Activated T-helper 2 cell treated with anti-CD3 and anti-CD28 coated beads, Interferon-gamma antibody, Interleukin-2, Interleukin-4, amounts not matched to agents 10 μg/mL and 5 μg/mL and 100 μg/mL, durations not matched to agents 14 hours and 24 hours and 36 hours (primary cell): Measurements from ENCODE around the gene FAM118A. TPM values are rescaled to one million over a fixed set of nuclear protein-coding genes. Genes with fewer than 3 reads are reported as not detected.
"Not testable (repeated sequence)": the region's sequence is repeated elsewhere in the genome, so short reads cannot be mapped to it uniquely, and the experiment has no call there.

ENCODE experiments used
- DNase-seq: peaks from one replicate; pipeline ENCODE4 v3.0.0; 2021; ENCODE audit warnings: low spot score
- H3K27ac Mint-ChIP-seq: one replicate; pipeline ENCODE4 v1.8.0; 2021; ENCODE audit warnings: mixed read lengths
- H3K27me3 Mint-ChIP-seq: one replicate; pipeline ENCODE4 v1.8.0; 2021; ENCODE audit warnings: low read depth, mixed read lengths
- H3K36me3 Mint-ChIP-seq: one replicate; pipeline ENCODE4 v1.8.0; 2021; ENCODE audit warnings: low read depth, mixed read lengths
- H3K4me1 Mint-ChIP-seq: one replicate; pipeline ENCODE4 v1.8.0; 2021; ENCODE audit warnings: low read depth, mixed read lengths
- H3K4me3 Mint-ChIP-seq: one replicate; pipeline ENCODE4 v1.8.0; 2021; ENCODE audit warnings: low read depth, mild to moderate bottlenecking, moderate library complexity, mixed read lengths
- H3K9me3 Mint-ChIP-seq: one replicate; pipeline ENCODE4 v1.8.0; 2021; ENCODE audit warnings: mixed read lengths
- intact Hi-C: fragments of 100-400 bp; cut with micrococcal nuclease; formaldehyde crosslinking; loops from one replicate; pipeline ENCODE4 v1.15.1; 2023
- total RNA-seq: library from RNA; stranded (reverse); gene quantifications from 2 replicates; pipeline ENCODE4 v1.2.3, GENCODE V29; 2022

FAM118A gene
- total RNA-seq: 30.7 and 37.5 TPM in 2 replicates

DNA sequence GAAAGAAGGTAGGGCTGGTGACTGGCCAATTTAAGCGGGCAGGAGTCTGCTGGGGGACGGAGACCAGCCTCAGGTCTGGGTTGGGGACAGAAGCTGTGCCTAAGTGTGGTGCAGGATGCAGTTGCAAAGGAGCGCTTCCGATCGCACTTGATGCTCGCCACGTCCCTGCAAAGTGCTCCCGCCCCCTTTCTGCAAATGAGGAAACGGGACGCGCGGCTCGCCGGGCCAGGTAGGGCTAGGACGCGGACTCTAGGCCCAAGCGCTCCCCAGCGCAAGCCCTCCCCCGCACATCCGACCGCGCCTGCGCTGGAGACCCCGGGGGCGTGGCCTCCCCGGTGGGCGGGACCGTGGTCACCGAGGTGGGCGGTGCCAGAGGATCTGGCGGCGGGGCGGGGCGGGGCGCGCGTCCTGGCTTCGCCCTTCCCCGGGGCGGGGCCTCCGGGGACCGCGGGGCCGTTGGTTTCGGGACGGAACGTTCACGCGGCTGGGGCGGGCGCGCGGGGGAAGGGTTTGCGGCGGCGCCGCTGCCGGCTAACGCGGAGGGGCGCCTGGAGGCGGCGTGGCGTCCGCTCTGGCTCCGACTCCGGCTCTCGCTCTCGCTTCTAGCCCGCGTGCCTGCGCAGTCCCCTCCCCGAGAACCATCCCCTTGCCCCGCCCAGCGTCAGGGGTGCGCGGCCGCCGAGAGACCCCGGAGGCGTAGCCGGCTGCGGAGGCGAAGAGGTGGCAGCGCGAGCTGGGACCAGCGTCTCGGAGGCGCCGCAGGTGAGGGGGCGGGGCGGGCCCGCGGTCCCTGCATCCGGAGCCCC, at the start of gene FAM118A:
Gene FAM118A (plus strand): TSS at position 513 of the 806 bp plus-strand sequence. CDS start 12,446 bp downstream, outside the sequence.
- H3K27ac Mint-ChIP-seq: peak within 1 kb of the TSS; percentile 92

DNA sequence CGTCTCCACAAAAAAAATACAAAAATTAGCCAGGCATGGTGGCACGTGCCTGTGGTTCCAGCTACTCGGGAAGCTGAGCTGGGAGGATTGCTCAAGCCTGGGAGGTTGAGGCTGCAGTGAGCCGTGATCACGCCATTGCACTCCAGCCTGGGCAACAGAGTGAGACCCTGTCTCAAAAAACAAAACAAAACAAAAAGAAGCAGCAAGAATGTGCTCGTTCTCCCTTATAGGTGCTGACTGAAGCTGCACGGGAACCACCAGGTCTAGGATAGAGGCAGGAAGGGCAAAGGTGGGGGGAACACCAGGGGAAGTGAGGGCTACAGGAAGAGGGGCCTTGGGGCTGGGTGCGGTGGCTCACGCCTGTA, 49.4 kb upstream of the FAM118A start:
- peaks cover 12% of the 10 kb centered on the region for H3K27me3 Mint-ChIP-seq
- DNase-seq, H3K9me3 Mint-ChIP-seq, H3K27ac Mint-ChIP-seq, H3K4me3 Mint-ChIP-seq, H3K4me1 Mint-ChIP-seq, H3K36me3 Mint-ChIP-seq: not testable (repeated sequence)
- intact Hi-C loops: loop anchor here (10.0 kb wide), 1 partner anchor 294 kb away; no protein-coding TSS in a partner anchor

More for the DNA sequence above, at the start of gene FAM118A:
- DNase-seq: peak; percentile 96
- intact Hi-C loops: loop anchor here (1.0 to 10.0 kb wide), 2 partner anchors 9 to 105 kb away; partner anchors contain the start of genes RIBC2 and SMC1B
- Mint-ChIP-seq H3K36me3 (peaks cover 29% of the 10 kb centered on the region), H3K4me3 (peak within 1 kb of the TSS; percentile 84), H3K9me3 (no peaks in the 10 kb centered on the region), H3K27me3 (no peaks in the 10 kb centered on the region), H3K4me1 (peaks cover 36% of the 10 kb centered on the region)

DNA sequence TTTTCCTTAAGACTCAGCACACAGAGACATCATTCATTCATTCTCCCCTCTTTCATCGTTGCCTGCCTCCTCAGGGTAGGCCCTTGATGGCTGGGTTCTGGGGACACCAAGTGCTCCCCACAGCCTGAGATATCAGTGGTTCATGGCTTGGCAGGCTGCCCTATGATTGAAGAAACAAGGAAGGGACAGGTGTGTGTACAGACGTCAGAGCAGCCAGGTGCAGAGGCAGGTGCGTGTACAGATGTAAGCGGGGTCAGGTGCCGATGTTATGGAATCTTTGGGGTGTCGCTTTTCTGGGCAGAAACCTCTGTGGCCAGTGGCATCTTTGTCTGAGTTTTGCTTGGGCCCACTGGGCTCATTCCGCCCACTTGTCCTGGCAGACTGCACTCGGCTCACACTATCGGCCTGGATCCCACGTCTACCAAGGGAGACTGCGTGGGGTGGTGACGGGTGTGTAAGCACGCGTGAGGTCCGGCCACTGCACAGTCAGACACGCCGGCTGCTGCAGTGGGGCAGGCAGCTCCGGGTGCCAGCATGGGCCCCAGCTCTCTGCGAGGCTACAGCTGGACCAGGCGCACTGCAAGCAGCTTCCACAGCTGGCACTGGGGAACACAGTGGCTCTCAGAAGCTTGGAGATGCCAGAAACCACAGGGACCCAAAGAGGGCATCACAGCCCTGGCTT, 48.2 kb upstream of the FAM118A start:
- no peak for DNase-seq
- intact Hi-C loops: loop anchor here (10.0 kb wide), 1 partner anchor 293 kb away; no protein-coding TSS in a partner anchor
- Mint-ChIP-seq H3K27ac (no peak overlapping the region), H3K9me3 (no peaks in the 10 kb centered on the region), H3K4me1 (no peaks in the 10 kb centered on the region), H3K36me3 (no peaks in the 10 kb centered on the region), H3K27me3 (peaks cover 17% of the 10 kb centered on the region), H3K4me3 (no peak overlapping the region)

DNA sequence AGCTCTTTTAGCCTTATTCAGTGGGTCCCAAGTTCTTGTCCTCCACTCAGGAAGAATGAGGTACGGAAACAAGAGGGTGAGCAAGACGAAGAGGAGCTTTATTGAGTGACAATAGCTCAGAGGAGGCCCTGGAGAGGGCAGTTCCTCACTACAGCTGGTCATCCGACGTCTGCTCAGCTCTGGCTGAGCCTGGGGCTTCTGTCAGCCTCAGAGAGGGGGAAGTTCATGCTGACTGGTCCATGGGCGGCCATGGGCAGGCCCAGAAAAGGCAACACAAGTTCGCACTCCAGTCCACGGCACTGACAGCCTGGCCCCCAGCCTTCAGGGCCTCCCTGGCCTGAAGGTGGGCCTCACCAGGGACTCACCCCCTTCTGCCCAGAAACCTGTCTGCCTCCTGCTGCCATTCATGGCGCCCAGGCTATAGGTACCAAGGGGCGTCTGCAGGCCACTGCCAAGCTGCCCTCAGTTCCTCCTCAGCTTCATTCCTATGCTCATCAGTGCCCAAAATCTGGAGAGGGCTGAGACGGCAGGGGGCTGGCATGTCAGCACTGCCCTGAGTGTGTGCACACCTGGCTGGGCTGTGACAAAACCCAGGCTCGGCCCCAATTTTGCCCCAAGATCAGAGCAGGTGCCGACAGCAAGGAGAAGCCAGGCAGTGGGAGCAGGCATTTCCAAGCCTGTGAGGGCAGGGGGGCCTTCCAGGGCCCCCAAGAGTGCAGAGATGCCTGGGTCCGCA, 47.4 kb upstream of the FAM118A start:
- Mint-ChIP-seq H3K4me1 (no peaks in the 10 kb centered on the region), H3K4me3 (no peak overlapping the region), H3K36me3 (no peaks in the 10 kb centered on the region), H3K9me3 (no peaks in the 10 kb centered on the region), H3K27me3 (peaks cover 22% of the 10 kb centered on the region), H3K27ac (no peak overlapping the region)
- intact Hi-C loops: loop anchor here (10.0 kb wide), 1 partner anchor 292 kb away; no protein-coding TSS in a partner anchor
- no peak for DNase-seq

DNA sequence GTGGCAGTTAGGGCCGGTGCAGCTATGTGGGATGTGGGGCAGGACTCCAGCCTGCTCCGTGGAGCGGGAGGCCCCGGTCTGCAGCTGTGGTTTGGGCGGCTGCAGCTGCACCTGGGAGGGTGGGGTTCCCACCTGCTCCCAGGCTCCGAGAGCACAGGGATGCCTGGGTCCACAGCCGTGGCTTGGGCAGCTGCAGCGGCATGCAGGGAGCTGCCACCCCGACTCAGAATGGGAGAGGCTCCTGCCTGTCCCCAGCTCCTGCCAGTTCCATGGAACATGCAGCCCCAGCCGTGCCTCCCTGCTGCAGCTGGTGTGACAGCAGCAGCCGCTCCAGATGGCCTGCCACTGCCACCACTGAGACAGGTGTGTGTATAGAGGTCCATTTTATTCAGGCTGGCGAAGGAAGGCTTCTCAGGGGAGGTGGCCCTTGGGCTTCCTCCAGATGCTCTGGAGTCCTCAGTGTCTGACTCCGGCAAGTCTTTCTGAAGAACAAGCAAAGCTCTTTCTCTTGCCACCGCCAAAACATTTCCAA, 46.7 kb upstream of the FAM118A start:
- intact Hi-C loops: loop anchor here (10.0 kb wide), 1 partner anchor 292 kb away; no protein-coding TSS in a partner anchor

DNA sequence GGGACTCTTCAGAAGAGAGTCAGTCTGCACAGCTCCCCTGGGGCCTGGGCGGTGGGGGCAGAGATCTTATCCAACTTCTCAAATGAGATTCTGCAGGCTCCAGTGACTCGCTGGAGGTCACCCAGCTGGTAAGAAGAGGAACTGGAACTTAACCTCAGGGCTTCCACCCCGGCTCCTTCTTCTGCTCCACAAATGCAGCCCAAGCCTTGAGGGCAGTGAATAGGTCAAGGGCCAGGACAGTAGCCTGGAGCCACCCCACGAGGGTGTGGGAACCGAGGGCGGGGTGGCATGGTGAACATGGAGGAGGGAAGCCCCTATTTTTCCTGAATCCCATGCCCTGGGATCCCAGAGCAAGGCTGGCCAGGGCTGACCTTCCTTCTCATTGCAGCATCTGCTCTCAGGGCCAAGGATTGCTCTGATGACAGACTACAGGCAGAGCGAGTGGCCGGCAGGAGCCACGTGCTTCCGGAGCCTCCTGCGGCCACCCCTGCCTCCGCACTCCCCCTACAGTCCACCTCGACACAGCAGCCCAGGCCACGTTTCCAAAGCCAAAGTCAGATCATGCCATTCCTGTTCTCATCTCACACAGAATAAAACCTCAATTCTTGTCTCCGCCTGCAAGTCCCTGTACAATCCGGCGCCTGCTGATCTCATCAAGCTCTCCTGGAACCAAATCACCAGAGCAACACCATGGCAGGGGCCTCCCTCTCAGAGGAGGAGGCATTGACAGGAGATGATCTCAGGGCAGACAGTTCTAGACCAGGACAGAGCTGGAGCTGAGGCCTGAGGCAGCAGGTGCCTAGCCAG, 46.1 kb upstream of the FAM118A start:
- DNase-seq: no peak
- Mint-ChIP-seq H3K4me3 (no peak overlapping the region), H3K36me3 (no peaks in the 10 kb centered on the region), H3K27me3 (peaks cover 23% of the 10 kb centered on the region), H3K9me3 (no peaks in the 10 kb centered on the region), H3K4me1 (peaks cover 2% of the 10 kb centered on the region), H3K27ac (no peak overlapping the region)
- intact Hi-C loops: loop anchor here (10.0 kb wide), 1 partner anchor 291 kb away; no protein-coding TSS in a partner anchor

More for the DNA sequence above, 46.7 kb upstream of the FAM118A start:
- H3K27ac Mint-ChIP-seq: no peak overlapping the region
- no peaks in the 10 kb centered on the region for H3K4me1 Mint-ChIP-seq
- no peak for DNase-seq
- peaks cover 23% of the 10 kb centered on the region for H3K27me3 Mint-ChIP-seq
- no peaks in the 10 kb centered on the region for H3K36me3 Mint-ChIP-seq
- H3K9me3 Mint-ChIP-seq: no peaks in the 10 kb centered on the region
- H3K4me3 Mint-ChIP-seq: no peak overlapping the region

DNA sequence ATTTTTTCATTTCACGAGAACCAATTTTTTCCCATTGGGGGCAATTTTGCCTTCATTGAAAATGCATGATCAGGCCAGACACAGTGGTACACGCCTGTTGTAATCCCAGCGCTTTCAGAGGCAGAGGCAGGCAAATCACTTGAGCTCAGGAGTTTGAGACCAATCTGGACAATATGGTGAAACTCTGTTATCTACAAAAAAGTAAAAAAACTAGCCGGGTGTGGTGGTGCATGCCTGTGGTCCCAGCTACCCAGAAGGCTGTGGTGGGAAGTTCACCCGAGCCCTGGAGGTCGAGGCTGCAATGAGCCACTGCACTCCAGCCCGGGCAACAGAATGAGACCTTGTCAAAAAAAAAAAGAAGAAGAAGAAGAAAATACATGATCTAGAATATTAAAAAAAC, 44.2 kb upstream of the FAM118A start:
- H3K36me3 Mint-ChIP-seq: no peaks in the 10 kb centered on the region
- intact Hi-C loops: loop anchor here (10.0 kb wide), 1 partner anchor 289 kb away; no protein-coding TSS in a partner anchor
- no peak for DNase-seq
- peaks cover 5% of the 10 kb centered on the region for H3K4me1 Mint-ChIP-seq
- H3K27me3 Mint-ChIP-seq: peaks cover 30% of the 10 kb centered on the region
- H3K27ac Mint-ChIP-seq: no peak overlapping the region
- H3K4me3 Mint-ChIP-seq: no peak overlapping the region
- H3K9me3 Mint-ChIP-seq: no peaks in the 10 kb centered on the region

DNA sequence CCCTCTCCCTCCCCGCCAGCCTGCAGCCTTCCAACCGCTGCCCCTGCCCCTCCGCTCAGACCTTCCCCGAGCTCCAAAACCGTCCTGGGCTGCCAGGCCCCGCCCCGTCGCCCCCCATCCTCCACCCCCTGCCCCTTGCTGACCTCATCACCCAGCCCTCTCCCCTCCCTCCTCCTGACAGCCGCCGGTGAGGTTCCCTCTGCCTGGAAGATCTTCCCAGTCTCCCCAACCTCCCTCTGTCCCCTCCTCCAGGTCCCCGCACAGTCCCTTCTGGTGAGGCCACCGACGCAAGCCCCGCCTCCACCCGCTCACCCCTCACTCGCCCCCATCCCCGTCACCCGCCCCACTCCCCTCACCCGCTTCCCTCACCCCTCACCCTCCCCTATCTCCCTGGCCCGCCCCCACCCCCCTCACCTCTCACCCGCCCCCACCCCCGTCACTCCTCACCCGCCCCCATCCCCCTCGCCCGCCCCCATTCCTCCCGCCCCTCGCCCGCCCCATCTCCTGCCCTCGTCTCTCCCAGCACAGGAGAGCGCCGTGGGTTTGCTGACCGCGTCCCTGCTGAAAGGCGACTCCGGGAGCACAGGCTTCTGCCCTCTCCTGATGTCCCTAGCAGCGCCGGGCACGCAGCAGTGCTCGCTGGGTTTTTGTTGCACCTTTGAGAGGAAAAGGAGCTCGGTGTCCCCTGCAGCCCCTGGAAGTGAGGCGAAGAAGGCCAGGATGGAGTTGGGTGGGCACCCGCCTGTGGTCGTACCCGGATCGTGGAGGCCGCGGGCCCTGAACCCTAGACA, 41.4 kb upstream of the FAM118A start:
- H3K27me3 Mint-ChIP-seq: peaks cover 31% of the 10 kb centered on the region
- no peak overlapping the region for H3K27ac Mint-ChIP-seq
- peaks cover 5% of the 10 kb centered on the region for H3K4me1 Mint-ChIP-seq
- H3K4me3 Mint-ChIP-seq: peak overlapping the region; percentile 77
- intact Hi-C loops: loop anchor here (10.0 kb wide), 1 partner anchor 286 kb away; no protein-coding TSS in a partner anchor
- no peaks in the 10 kb centered on the region for H3K9me3 Mint-ChIP-seq
- DNase-seq: no peak
- no peaks in the 10 kb centered on the region for H3K36me3 Mint-ChIP-seq

DNA sequence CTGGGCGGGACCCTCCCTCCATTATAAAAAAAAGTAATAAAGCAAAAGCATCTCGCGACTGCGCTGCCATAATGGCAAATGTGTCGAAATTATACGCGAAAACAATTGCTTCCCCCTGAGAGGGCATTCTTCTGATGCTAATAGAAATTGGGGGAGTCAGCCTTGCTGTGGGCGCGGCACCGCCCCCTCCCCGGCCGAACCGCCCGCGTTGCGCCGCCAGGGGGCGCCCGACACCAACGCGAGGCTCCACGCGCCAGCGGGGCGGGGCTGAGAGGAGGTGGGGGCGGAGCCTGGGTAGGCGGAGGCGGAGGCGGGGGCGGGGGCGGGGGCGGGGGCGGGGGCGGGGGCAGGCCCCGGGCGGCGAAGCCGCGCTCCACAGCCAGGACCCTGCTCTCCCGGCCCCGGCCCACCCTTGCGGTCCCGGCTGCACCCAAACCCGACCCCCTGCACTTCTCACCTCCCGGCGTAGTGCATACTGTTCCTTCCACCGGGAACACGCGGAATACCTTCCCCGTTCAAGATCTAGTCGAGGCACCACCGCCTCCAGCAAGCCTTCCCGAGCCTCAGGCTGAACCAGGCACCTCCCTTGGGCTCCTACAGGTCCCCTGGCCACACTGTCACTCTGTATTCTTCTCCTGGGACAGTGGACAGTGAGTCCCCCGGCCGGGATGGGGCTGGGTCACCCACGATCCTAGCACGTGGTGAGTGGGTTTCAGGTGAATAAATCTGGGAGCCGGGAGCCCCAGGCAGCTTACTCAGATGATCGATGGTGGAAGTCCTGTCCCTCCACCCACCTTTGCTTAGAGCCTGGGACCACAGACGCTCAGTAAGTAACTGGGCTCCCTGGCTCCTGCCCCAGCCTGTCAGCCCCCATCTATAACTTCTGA, 40.5 kb upstream of the FAM118A start:
- no peaks in the 10 kb centered on the region for H3K36me3 Mint-ChIP-seq
- DNase-seq: peak; percentile 80
- intact Hi-C loops: loop anchor here (1.0 to 10.0 kb wide), 2 partner anchors 166 to 286 kb away; no protein-coding TSS in a partner anchor
- H3K9me3 Mint-ChIP-seq: no peaks in the 10 kb centered on the region
- peak overlapping the region; percentile 77 for H3K4me3 Mint-ChIP-seq
- peak overlapping the region; percentile 64 for H3K27ac Mint-ChIP-seq
- H3K27me3 Mint-ChIP-seq: peaks cover 24% of the 10 kb centered on the region
- peaks cover 5% of the 10 kb centered on the region for H3K4me1 Mint-ChIP-seq

DNA sequence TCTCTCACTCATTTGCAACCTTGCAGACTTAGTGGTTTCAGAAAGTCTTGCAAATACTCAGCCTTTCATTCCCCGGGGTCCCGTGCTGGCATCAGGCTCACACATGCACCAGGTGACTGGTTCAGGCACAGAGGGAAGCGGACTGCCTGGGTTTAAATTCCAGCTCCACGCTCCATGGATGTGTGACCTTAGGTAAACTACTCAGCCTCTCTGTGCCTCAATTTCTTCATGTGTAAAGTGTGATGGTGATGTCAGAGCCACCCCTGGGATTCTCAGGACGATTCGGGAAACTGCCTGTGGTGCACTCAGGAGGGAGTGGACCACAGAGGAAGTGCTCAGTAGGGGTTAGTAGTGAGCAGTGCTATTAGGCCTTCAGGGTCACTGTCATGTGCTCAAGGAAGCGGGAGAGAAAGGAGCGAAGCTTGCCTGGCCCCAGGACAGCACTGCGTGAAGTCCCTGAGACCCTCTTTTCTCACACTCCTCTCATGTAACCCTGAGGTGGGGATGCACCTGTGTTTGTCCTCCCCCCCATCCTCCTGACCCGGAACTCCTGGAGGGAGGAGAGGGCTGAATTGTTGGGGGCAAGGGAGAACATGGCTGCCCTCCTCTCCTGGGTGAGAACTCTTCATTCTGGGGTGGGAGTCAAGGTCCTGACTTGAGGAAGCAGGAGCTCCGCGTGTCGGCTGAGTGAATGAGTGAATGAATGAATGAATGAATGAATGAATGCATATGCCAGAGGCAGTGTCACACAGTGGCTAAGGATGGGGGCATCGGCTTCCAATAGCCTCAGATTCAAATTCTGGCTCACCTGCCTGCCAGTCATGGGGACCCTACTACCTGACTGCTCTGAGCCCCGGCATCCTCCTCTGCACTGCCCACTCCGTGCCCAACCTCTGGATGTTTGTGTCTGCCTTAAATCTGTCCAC, 39.4 kb upstream of the FAM118A start:
- Mint-ChIP-seq H3K4me1 (peaks cover 5% of the 10 kb centered on the region), H3K27me3 (peaks cover 26% of the 10 kb centered on the region), H3K9me3 (no peaks in the 10 kb centered on the region), H3K27ac (no peak overlapping the region), H3K36me3 (no peaks in the 10 kb centered on the region), H3K4me3 (no peak overlapping the region)
- intact Hi-C loops: no loop called here
- no peak for DNase-seq
